ENCODE measurements around the gene PES1.

GRCh38 chr22:30531651-30532608 lies 59.8 kb downstream of the PES1 start:
- TF ChIP-seq POLR2A (IDR thresholded peaks at IDR 0.05) (no peak), CTCF (IDR thresholded peaks at IDR 0.05) (no peak), POLR2AphosphoS5 (IDR thresholded peaks at IDR 0.05; ENCODE audit: insufficient read depth in 1 of 2, low read depth in 1 of 2) (no peak)

Measured in vagina (tissue), 2 donors.